DOHH2 (cell line): ENCODE data around the gene TRMT61B.

Source experiments
- H3F3A ChIP-seq: fragments of 200-600 bp; sonication (generic), shearing (Covaris generic); 2 replicates; pipeline ENCODE4 v1.6.0; 2016; ENCODE audit warnings: antibody characterized with exemption, mild to moderate bottlenecking; ENCODE audit not compliant: control insufficient read depth, insufficient read depth
- H3K27ac ChIP-seq: fragments of 200-600 bp; sonication (generic); 2 replicates; pipeline ENCODE4 v1.5.1; 2014; ENCODE audit warnings: low read depth, mild to moderate bottlenecking, low read length, moderate library complexity
- H3K27me3 ChIP-seq: fragments of 200-600 bp; sonication (generic); 2 replicates; pipeline ENCODE4 v1.6.1; 2014; ENCODE audit warnings: mild to moderate bottlenecking, low read length, mixed read lengths; ENCODE audit not compliant: control insufficient read depth
- H3K36me3 ChIP-seq: fragments of 200-600 bp; sonication (generic); 2 replicates; pipeline ENCODE4 v1.6.1; 2014; ENCODE audit warnings: mild to moderate bottlenecking, low read length, moderate library complexity, mixed read lengths; ENCODE audit not compliant: control insufficient read depth
- H3K4me1 ChIP-seq: fragments of 200-600 bp; sonication (generic); 2 replicates; pipeline ENCODE4 v1.6.1; 2014; ENCODE audit warnings: mild to moderate bottlenecking, low read length, mixed read lengths; ENCODE audit not compliant: control insufficient read depth
- H3K4me2 ChIP-seq: fragments of 200-600 bp; sonication (generic); 2 replicates; pipeline ENCODE4 v1.6.0; 2014; ENCODE audit warnings: mild to moderate bottlenecking, low read length, moderate library complexity
- H3K4me3 ChIP-seq: fragments of 200-600 bp; sonication (generic); 2 replicates; pipeline ENCODE4 v1.5.1; 2014; ENCODE audit warnings: mild to moderate bottlenecking, low read length, mixed read lengths
- H3K79me2 ChIP-seq: fragments of 200-600 bp; sonication (generic); 2 replicates; pipeline ENCODE4 v1.6.1; 2014; ENCODE audit warnings: mild to moderate bottlenecking, low read length, mixed read lengths; ENCODE audit not compliant: control insufficient read depth
- H3K9me2 ChIP-seq: fragments of 200-600 bp; sonication (generic); replicated peaks from 2 replicates; pipeline ENCODE4 v1.6.1; 2014; ENCODE audit warnings: mild to moderate bottlenecking, low read length, mixed read lengths; ENCODE audit not compliant: control insufficient read depth
- H3K9me3 ChIP-seq: fragments of 200-600 bp; sonication (generic); 2 replicates; pipeline ENCODE4 v1.6.1; 2014; ENCODE audit warnings: antibody characterized with exemption, low read length, mixed read lengths; ENCODE audit not compliant: control insufficient read depth, insufficient read depth
- H4K20me1 ChIP-seq: fragments of 200-600 bp; sonication (generic); 2 replicates; pipeline ENCODE4 v1.6.0; 2014; ENCODE audit warnings: low read depth, mild to moderate bottlenecking, antibody characterized with exemption, low read length, moderate library complexity; ENCODE audit not compliant: control insufficient read depth, insufficient read depth
- CTCF ChIP-seq: fragments of 200-600 bp; sonication (generic); IDR thresholded peaks from one replicate; pipeline ENCODE4 v1.5.1; 2014; ENCODE audit warnings: antibody characterized with exemption, mild to moderate bottlenecking, low read depth, low read length; ENCODE audit not compliant: poor library complexity, severe bottlenecking
- EZH2phosphoT487 ChIP-seq: fragments of 200-600 bp; sonication (generic); IDR thresholded peaks from 2 replicates; pipeline ENCODE4 v1.6.1; 2017; ENCODE audit warnings: borderline replicate concordance, mild to moderate bottlenecking, antibody characterized with exemption, low read length, moderate library complexity, mixed read lengths

Gene TRMT61B

DNA sequence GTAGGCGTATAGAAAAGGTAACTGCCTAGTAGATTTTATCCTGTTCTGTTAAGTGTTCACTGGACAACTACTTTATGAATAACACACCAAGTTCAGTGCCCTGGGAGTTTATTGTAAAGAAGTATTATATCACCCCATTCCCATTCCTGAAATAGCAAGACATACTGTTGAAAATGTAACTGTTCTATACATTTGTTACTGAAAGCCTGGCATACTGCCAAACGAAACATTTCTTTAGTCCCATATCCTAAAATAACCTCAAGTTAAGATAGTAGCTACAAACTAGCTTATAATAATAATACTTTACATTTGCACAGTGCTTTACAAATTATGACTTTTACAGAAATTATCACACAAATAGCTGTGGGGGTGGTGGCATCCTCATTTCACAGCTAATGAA is 34.3 kb downstream of the TRMT61B start:
- Histone ChIP-seq H3K27ac (no peak overlapping the region), H4K20me1 (peaks cover 3% of the 10 kb centered on the region; the same call in 1 of the 2 replicates), H3K36me3 (no peaks in the 10 kb centered on the region), H3K9me2 (no peaks in the 10 kb centered on the region), H3K27me3 (peaks cover 6% of the 10 kb centered on the region; the same call in 1 of the 2 replicates), H3K9me3 (no peaks in the 10 kb centered on the region), H3F3A (no peaks in the 10 kb centered on the region), H3K4me2 (no peak overlapping the region), H3K79me2 (no peaks in the 10 kb centered on the region), H3K4me3 (no peak overlapping the region), H3K4me1 (no peaks in the 10 kb centered on the region; the same call in 1 of the 2 replicates)
- TF ChIP-seq CTCF (no peak), EZH2phosphoT487 (no peak)

GRCh38 chr2:28833740-28834470 is 36.2 kb downstream of the TRMT61B start:
- no peak overlapping the region for H3K4me3 ChIP-seq
- H4K20me1 ChIP-seq = peaks cover 3% of the 10 kb centered on the region; the same call in 1 of the 2 replicates
- peaks cover 6% of the 10 kb centered on the region; the same call in 1 of the 2 replicates for H3K27me3 ChIP-seq
- H3K9me2 ChIP-seq = no peaks in the 10 kb centered on the region
- H3K27ac ChIP-seq = no peak overlapping the region
- no peaks in the 10 kb centered on the region; the same call in 1 of the 2 replicates for H3K4me1 ChIP-seq
- H3K9me3 ChIP-seq = no peaks in the 10 kb centered on the region
- H3K4me2 ChIP-seq = no peak overlapping the region
- no peaks in the 10 kb centered on the region for H3K79me2 ChIP-seq
- H3K36me3 ChIP-seq = no peaks in the 10 kb centered on the region
- no peak for TF ChIP-seq EZH2phosphoT487
- no peak for TF ChIP-seq CTCF
- H3F3A ChIP-seq = no peaks in the 10 kb centered on the region

DNA sequence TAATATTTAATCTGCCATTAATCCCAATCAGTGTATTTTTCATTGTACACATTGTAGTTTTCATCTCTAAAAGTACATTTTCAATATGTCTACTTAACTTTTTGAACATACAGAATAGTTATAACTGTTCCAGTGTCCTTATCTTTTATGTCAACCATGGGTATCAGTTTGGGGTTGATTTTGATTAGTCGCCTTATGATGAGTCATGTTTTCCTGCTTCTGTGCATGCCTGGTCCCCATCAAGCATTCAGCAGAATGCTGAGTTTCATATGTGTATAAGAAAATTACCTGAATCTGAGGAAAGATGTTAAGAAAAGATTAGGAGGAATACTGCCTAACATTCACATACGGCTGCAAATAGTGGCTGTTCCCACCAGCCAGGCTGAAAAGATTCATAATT is 41.7 kb downstream of the TRMT61B start:
- Histone ChIP-seq H3K79me2 (no peaks in the 10 kb centered on the region), H3K36me3 (no peaks in the 10 kb centered on the region), H3K4me1 (no peaks in the 10 kb centered on the region), H4K20me1 (no peaks in the 10 kb centered on the region), H3K4me3 (no peak overlapping the region), H3K9me2 (no peaks in the 10 kb centered on the region), H3F3A (no peaks in the 10 kb centered on the region), H3K27me3 (0 out of 2 replicates have a peak, but pooled peaks cover 3% of the 10 kb centered on the region), H3K9me3 (no peaks in the 10 kb centered on the region), H3K27ac (no peak overlapping the region), H3K4me2 (no peak overlapping the region)
- TF ChIP-seq EZH2phosphoT487 = no peak
- TF ChIP-seq CTCF = no peak
